ENCODE measurements around the gene SDR9C7. TPM values are rescaled to one million over a fixed set of nuclear protein-coding genes. Genes with fewer than 3 reads are reported as not detected.
"Not testable (repeated sequence)": the region's sequence is repeated elsewhere in the genome, so short reads cannot be mapped to it uniquely, and the experiment has no call there.

The SDR9C7 gene
- not detected in 2 replicates for total RNA-seq

- intact Hi-C loops (cut with micrococcal nuclease) = no loop called here
- Mint-ChIP-seq H3K4me1 (peaks cover 3% of the 10 kb centered on the region), H3K27ac (no peak within 1 kb of the TSS)
Observed at GRCh38 chr12:56933826-56934625, at the start of gene SDR9C7. SDR9C7 (minus strand) TSS chr12:56934408; CDS start chr12:56934261, 147 bp downstream.

GRCh38 chr12:56983386-56983785, 49.2 kb upstream of the SDR9C7 start:
- Mint-ChIP-seq H3K4me1 (peaks cover 8% of the 10 kb centered on the region), H3K9me3 (no peaks in the 10 kb centered on the region), H3K4me3 (no peak overlapping the region), H3K27me3 (no peaks in the 10 kb centered on the region), H3K36me3 (ENCODE audit: low read depth) (no peaks in the 10 kb centered on the region), H3K27ac (no peak overlapping the region)
- intact Hi-C loops (cut with micrococcal nuclease) = no loop called here
- DNase-seq = peak; percentile 50

More at GRCh38 chr12:56933826-56934625, at the start of gene SDR9C7:
- no peaks in the 10 kb centered on the region for H3K27me3 Mint-ChIP-seq
- H3K9me3 Mint-ChIP-seq = no peaks in the 10 kb centered on the region
- H3K36me3 Mint-ChIP-seq (ENCODE audit: low read depth) = no peaks in the 10 kb centered on the region
- no peak within 1 kb of the TSS for H3K4me3 Mint-ChIP-seq
- DNase-seq = no peak

GRCh38 chr12:56982578-56983236, 48.5 kb upstream of the SDR9C7 start:
- H3K36me3 Mint-ChIP-seq (ENCODE audit: low read depth); H3K9me3 Mint-ChIP-seq; H3K4me3 Mint-ChIP-seq; H3K4me1 Mint-ChIP-seq; DNase-seq; intact Hi-C loops (cut with micrococcal nuclease); H3K27ac Mint-ChIP-seq; H3K27me3 Mint-ChIP-seq: not testable (repeated sequence)

GRCh38 chr12:56980941-56981530, 46.8 kb upstream of the SDR9C7 start:
- Mint-ChIP-seq H3K27ac (no peak overlapping the region), H3K9me3 (no peaks in the 10 kb centered on the region), H3K36me3 (ENCODE audit: low read depth) (no peaks in the 10 kb centered on the region), H3K27me3 (no peaks in the 10 kb centered on the region), H3K4me1 (no peaks in the 10 kb centered on the region), H3K4me3 (no peak overlapping the region)
- DNase-seq = no peak
- intact Hi-C loops (cut with micrococcal nuclease) = no loop called here

GRCh38 chr12:56980268-56980667, 46.1 kb upstream of the SDR9C7 start:
- intact Hi-C loops (cut with micrococcal nuclease) = no loop called here

GRCh38 chr12:56979628-56980027, 45.4 kb upstream of the SDR9C7 start:
- Mint-ChIP-seq H3K27me3 (peaks cover 2% of the 10 kb centered on the region), H3K36me3 (ENCODE audit: low read depth) (no peaks in the 10 kb centered on the region), H3K4me3 (no peak overlapping the region), H3K27ac (no peak overlapping the region), H3K4me1 (no peaks in the 10 kb centered on the region), H3K9me3 (no peaks in the 10 kb centered on the region)
- no peak for DNase-seq
- intact Hi-C loops (cut with micrococcal nuclease) = no loop called here

More at GRCh38 chr12:56980268-56980667, 46.1 kb upstream of the SDR9C7 start:
- no peak overlapping the region for H3K4me3 Mint-ChIP-seq
- H3K9me3 Mint-ChIP-seq = no peaks in the 10 kb centered on the region
- H3K27ac Mint-ChIP-seq = no peak overlapping the region
- no peak for DNase-seq
- peaks cover under 1% of the 10 kb centered on the region for H3K27me3 Mint-ChIP-seq
- H3K36me3 Mint-ChIP-seq (ENCODE audit: low read depth) = no peaks in the 10 kb centered on the region
- H3K4me1 Mint-ChIP-seq = no peaks in the 10 kb centered on the region

- H3K36me3 Mint-ChIP-seq (ENCODE audit: low read depth) = no peaks in the 10 kb centered on the region
Observed at GRCh38 chr12:56978397-56979138, 44.4 kb upstream of the SDR9C7 start.

GRCh38 chr12:56977361-56977760, 43.2 kb upstream of the SDR9C7 start:
- H3K27ac Mint-ChIP-seq; H3K36me3 Mint-ChIP-seq (ENCODE audit: low read depth); H3K27me3 Mint-ChIP-seq; intact Hi-C loops (cut with micrococcal nuclease); H3K4me1 Mint-ChIP-seq; DNase-seq; H3K4me3 Mint-ChIP-seq; H3K9me3 Mint-ChIP-seq: not testable (repeated sequence)

More at GRCh38 chr12:56978397-56979138, 44.4 kb upstream of the SDR9C7 start:
- H3K27ac Mint-ChIP-seq = no peak overlapping the region
- intact Hi-C loops (cut with micrococcal nuclease) = no loop called here
- peak; percentile 51 for DNase-seq
- no peak overlapping the region for H3K4me3 Mint-ChIP-seq
- no peaks in the 10 kb centered on the region for H3K9me3 Mint-ChIP-seq
- H3K4me1 Mint-ChIP-seq = no peaks in the 10 kb centered on the region
- peaks cover 2% of the 10 kb centered on the region for H3K27me3 Mint-ChIP-seq

GRCh38 chr12:56974224-56974623, 40.0 kb upstream of the SDR9C7 start:
- H3K4me3 Mint-ChIP-seq; DNase-seq; intact Hi-C loops (cut with micrococcal nuclease); H3K9me3 Mint-ChIP-seq; H3K4me1 Mint-ChIP-seq; H3K27ac Mint-ChIP-seq; H3K36me3 Mint-ChIP-seq (ENCODE audit: low read depth): not testable (repeated sequence)
- peaks cover 19% of the 10 kb centered on the region for H3K27me3 Mint-ChIP-seq

GRCh38 chr12:56968910-56969309, 34.7 kb upstream of the SDR9C7 start:
- H3K9me3 Mint-ChIP-seq; H3K27ac Mint-ChIP-seq; DNase-seq; H3K4me3 Mint-ChIP-seq; H3K4me1 Mint-ChIP-seq; H3K36me3 Mint-ChIP-seq (ENCODE audit: low read depth); intact Hi-C loops (cut with micrococcal nuclease): not testable (repeated sequence)
- H3K27me3 Mint-ChIP-seq = peaks cover 16% of the 10 kb centered on the region

- H3K27me3 Mint-ChIP-seq = peaks cover 16% of the 10 kb centered on the region
Observed at GRCh38 chr12:56965997-56966642, 31.9 kb upstream of the SDR9C7 start.

GRCh38 chr12:56965124-56965523, 30.9 kb upstream of the SDR9C7 start:
- H3K27me3 Mint-ChIP-seq = peaks cover 16% of the 10 kb centered on the region
- DNase-seq; H3K36me3 Mint-ChIP-seq (ENCODE audit: low read depth); intact Hi-C loops (cut with micrococcal nuclease); H3K27ac Mint-ChIP-seq; H3K4me1 Mint-ChIP-seq; H3K9me3 Mint-ChIP-seq; H3K4me3 Mint-ChIP-seq: not testable (repeated sequence)

More at GRCh38 chr12:56965997-56966642, 31.9 kb upstream of the SDR9C7 start:
- DNase-seq; H3K36me3 Mint-ChIP-seq (ENCODE audit: low read depth); H3K27ac Mint-ChIP-seq; H3K4me1 Mint-ChIP-seq; H3K9me3 Mint-ChIP-seq; H3K4me3 Mint-ChIP-seq; intact Hi-C loops (cut with micrococcal nuclease): not testable (repeated sequence)

GRCh38 chr12:56963557-56963956, 29.3 kb upstream of the SDR9C7 start:
- H3K9me3 Mint-ChIP-seq; H3K36me3 Mint-ChIP-seq (ENCODE audit: low read depth); H3K27ac Mint-ChIP-seq; H3K4me1 Mint-ChIP-seq; DNase-seq; H3K4me3 Mint-ChIP-seq; intact Hi-C loops (cut with micrococcal nuclease): not testable (repeated sequence)
- peaks cover 17% of the 10 kb centered on the region for H3K27me3 Mint-ChIP-seq
